Fibroblast of the aortic adventitia (primary cell): Measurements from ENCODE around the gene CNTN2. TPM values are rescaled to one million over a fixed set of nuclear protein-coding genes. Genes with fewer than 3 reads are reported as not detected.
A peak's percentile ranks its signal among the peaks of the same experiment; 100 is the strongest.

Source experiments
- DNase-seq: peaks from one replicate; pipeline ENCODE4 v3.0.0-alpha.2; 2010; ENCODE audit warnings: low read depth
- H3K4me3 ChIP-seq: 2 replicates; pipeline ENCODE4 v1.5.1; 2011; ENCODE audit warnings: low read depth, mild to moderate bottlenecking, control low read depth, low read length, moderate library complexity
- total RNA-seq: library from RNA; depleted of rRNA; stranded (reverse); fragments of >200 nt; gene quantifications from 2 replicates; pipeline ENCODE4 v1.2.3, GENCODE V29; 2012; ENCODE audit warnings: low replicate concordance
- TF ChIP-seq, protein P1 (sequence below): IDR thresholded peaks from 2 replicates; pipeline ENCODE4 v1.5.1; 2011; ENCODE audit warnings: mild to moderate bottlenecking, low read length, control low read depth, inconsistent platforms; ENCODE audit not compliant: insufficient read depth

The CNTN2 gene
- total RNA-seq, 1 donor, result not detected

DNA sequence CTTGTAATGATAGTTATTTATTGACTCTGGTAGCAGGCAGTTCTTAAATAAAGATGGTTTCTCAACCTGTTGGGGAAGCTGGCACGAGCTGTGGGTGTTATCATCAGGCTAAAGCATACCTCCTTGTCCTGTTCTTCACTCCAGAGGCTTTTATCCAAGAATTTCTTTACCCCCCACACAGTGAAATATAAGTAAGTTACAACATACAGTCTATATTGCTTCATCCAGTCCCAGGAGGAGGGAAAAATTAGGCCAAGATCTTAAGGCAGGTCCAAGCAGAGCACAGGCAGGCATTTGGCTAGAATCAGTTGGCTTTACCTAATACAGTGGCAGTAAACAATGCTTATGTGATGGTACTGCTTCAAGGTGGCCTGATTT, 34.9 kb downstream of the CNTN2 start:
- no peak overlapping the region for H3K4me3 ChIP-seq
- DNase-seq, result peak; percentile 69
- TF ChIP-seq, protein P1, sequence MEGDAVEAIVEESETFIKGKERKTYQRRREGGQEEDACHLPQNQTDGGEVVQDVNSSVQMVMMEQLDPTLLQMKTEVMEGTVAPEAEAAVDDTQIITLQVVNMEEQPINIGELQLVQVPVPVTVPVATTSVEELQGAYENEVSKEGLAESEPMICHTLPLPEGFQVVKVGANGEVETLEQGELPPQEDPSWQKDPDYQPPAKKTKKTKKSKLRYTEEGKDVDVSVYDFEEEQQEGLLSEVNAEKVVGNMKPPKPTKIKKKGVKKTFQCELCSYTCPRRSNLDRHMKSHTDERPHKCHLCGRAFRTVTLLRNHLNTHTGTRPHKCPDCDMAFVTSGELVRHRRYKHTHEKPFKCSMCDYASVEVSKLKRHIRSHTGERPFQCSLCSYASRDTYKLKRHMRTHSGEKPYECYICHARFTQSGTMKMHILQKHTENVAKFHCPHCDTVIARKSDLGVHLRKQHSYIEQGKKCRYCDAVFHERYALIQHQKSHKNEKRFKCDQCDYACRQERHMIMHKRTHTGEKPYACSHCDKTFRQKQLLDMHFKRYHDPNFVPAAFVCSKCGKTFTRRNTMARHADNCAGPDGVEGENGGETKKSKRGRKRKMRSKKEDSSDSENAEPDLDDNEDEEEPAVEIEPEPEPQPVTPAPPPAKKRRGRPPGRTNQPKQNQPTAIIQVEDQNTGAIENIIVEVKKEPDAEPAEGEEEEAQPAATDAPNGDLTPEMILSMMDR, result no peak

DNA sequence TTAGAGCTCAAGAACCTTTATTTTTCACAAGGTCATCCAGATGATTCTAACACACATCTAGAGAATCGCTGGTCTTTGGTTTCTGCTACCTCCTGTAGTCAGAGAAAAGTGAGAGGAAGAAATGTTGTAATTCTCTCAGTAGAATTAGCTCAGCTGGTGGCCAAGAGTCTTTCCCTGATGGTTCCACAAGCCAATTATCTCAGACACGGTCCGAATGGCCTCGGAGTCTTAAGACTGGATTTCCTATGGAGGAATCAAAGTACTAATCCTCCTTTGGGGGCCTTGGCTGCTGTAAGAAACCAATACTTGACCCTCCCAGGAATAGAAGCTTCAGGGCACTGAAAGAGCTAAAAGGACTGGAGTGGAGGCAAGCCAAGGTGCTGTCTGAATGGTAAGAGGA, 39.4 kb downstream of the CNTN2 start:
- H3K4me3 ChIP-seq, result no peak overlapping the region
- TF ChIP-seq, protein P1, result no peak
- no peak for DNase-seq

DNA sequence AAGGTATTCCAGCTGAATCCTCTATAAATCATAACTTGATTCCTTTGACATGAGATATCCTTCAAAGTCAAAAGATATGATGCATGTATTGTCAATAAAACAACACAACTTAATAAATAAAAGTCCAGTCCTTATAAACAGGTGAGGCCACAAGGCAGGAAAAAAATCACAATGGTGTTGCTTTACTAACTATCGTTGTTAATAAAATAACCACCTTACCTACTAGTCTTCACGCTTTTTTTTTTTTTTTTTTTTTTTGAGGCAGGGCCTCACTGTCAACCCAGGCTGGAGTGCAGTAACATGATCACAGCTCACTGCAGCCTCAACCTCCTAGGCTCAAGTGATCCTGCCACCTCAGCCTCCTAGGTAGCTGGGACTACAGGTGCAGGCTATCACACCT, 41.3 kb downstream of the CNTN2 start, which contains the start of gene TMEM81:
TMEM81 (minus strand) TSS at position 101 of the 400 bp plus-strand sequence. CDS start 140 bp downstream, outside the sequence.
- TF ChIP-seq, protein P1, result no peak
- no peak for DNase-seq

DNA sequence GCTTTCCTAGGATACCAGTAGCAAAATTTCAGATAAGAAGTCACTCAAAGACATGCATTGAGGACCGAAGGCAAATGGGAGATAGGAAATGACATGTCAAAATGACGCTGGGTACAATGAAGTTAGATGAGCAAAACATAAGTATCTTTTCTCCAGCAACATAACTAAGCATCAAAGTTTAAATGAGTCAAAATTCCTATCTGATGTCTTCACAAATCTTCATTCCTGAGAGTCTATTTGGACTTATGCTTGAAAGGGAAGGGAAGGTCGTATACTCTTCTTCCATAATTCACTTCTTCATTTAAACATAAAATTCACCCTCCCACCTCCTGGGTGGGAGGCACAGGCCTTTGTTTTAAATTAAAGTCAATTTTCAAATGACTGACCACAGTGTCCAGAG, 45.3 kb downstream of the CNTN2 start:
- no peak overlapping the region for H3K4me3 ChIP-seq
- DNase-seq, result no peak
- TF ChIP-seq, protein P1, result no peak

More for the DNA sequence above, 41.3 kb downstream of the CNTN2 start, which contains the start of gene TMEM81:
- no peak within 1 kb of the TSS for H3K4me3 ChIP-seq

DNA sequence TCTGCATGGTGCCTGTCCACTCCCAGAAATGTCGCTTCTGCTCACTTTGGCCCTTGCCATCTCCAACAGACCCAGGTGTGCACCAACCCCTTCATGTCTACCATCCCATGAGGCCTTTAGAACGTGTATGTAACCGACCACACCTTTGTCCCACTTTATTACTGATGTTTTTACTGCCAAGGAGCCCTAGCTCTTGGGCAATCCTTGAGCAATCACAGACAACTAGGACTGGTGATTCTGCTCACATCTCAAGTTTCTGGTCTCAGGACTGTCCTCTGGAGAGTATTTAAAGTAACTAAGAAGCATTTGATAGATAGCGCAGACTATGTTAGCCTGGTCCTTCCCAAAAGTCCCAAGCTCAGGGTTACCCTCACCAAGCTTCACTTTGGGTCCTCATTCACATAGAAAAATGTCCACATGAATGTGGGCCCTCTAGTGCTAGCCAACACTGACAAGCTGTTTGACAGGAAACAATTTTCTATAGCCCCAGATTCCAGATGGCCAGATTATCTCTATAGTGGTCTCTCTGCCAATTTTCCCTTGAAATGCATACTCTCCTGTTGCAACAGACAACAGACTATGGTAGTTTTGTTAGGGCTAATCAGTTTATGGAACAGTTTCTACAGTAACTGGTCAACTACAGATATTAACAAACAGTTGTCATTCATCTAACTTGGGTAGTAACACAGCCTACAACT, 48.2 kb downstream of the CNTN2 start:
- no peak overlapping the region for H3K4me3 ChIP-seq
- TF ChIP-seq, protein P1, result no peak
- DNase-seq, result peak; percentile 30

DNA sequence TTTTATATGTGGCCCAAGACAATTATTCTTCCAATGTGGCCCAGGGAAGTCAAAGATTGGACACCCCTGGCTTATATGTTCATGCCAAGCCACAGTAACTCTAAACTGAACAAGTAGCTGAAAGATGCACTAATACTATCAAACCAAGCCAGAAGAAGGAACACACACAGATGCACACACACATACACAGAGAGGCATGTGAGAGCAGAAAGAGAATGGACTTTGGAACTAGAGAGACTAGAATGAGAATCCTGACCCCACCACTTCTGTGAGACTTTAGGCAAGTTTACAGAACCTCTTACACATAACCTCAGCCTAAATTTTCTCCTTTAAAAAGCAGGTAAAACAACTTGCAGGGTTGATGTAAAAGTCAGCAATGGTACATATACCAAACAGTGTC, 52.4 kb downstream of the CNTN2 start:
- TF ChIP-seq, protein P1, result no peak
- DNase-seq, result no peak
- H3K4me3 ChIP-seq, result no peak overlapping the region

DNA sequence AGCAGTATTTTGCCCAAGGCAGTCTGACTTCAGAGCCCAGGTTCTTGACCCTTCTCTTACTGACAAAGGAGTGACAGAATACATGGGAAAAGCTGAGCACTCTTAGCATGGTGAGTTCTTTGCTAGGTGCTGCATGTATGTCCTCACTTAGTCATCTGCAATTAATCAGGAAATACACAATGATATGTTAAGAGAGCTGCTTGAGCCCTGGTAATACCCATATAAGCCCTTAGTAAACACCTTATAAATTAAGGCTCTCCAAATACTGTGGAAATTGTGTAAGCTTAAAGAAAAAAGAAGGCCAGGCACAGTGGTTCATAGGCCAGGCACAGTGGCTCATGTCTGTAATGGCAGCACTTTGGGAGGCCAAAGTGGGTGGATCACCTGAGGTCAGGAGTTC, 55.2 kb downstream of the CNTN2 start:
- H3K4me3 ChIP-seq, result no peak overlapping the region
- TF ChIP-seq, protein P1, result no peak
- no peak for DNase-seq
